GM18517 (cell line): ENCODE results near the gene KLHL29.

Experiments
- ATAC-seq: cut with Tn5 transposase; IDR thresholded peaks from one replicate; pipeline ENCODE4 v1.9.1; 2021; ENCODE audit warnings: mild to moderate bottlenecking, moderate library complexity; ENCODE audit not compliant: unreplicated experiment

KLHL29 gene

DNA sequence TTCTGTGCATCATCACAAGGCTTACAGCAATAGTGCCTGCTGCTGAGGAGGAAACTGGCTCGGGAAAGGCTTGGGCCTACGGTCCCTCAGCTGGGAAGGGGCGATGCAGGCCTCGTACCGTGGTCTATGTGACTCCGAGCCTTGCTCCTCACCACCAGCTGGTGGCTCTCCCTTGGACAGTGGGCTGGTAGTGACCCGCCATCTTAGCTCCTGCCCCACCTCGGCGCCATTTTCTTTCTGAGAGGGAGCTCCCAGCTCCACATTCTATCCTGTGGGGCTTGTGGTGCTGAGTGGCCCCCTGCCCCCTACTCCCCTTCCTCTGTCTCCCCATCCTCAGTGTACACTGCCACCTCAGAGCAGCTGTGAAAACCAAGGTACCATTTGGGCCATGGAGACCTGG, 255.7 kb downstream of the KLHL29 start:
- ATAC-seq, result no peak

DNA sequence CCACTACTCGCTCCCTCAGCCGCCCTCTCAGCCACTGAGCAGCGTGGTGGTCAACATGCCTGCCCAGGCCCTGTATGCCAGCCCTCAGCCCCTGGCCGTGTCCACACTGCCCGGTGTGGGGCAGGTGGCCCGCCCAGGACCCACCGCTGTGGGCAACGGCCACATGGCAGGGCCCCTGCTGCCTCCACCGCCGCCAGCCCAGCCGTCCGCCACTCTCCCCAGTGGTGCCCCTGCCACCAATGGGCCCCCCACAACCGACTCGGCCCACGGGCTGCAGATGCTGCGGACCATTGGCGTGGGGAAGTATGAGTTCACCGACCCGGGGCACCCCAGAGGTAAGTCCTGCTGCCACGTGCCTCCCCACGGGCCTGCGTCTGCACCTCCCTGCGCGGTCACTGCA, 257.5 kb downstream of the KLHL29 start:
- ATAC-seq, result no peak

DNA sequence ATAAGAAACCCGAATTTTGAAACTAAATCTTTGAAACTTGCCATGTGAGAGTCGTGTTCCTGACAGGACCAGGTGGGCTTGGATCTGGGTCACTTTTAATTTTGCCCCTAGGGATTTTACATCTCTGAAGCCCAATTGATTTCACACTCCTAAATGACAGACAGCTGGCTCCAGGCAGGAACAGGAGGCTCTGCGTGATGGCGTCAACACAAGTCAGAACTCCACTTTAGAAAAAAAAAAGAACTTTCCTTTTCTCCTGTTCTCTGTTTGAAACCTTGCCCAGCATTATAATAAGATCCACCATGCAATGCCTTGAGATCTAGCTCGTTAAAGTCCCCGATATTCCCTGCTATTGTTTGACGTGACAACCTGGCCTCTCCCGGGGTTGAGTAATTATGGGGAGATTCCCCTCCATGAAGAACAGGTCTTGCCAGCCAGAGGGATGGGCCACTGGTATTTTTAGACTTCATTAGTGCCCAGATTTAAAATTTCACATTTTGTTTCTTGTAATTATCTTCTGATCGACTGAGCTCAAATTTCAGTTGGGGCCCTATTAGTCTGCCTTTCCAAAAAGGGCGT, 260.3 kb downstream of the KLHL29 start:
- no peak for ATAC-seq

DNA sequence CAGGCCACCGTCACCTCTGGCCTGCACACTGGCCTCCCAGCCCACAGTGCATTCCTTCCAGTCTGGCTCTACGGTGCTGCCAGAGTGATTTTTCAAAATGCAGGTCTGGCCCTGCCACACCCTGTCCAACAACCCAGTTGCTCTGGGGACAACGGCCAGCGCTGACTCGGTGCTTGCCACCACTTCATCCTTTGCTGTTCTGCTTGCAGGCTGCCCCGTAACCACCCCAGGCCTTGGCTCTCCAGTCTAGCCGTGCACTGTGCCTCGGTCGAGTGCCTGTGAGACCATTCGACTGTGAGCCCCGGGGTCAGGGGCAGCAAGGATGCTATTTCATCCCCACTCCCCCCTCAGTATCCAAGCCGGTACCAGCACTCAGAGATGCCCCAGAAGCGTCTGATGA, 262.6 kb downstream of the KLHL29 start:
- ATAC-seq, result no peak

DNA sequence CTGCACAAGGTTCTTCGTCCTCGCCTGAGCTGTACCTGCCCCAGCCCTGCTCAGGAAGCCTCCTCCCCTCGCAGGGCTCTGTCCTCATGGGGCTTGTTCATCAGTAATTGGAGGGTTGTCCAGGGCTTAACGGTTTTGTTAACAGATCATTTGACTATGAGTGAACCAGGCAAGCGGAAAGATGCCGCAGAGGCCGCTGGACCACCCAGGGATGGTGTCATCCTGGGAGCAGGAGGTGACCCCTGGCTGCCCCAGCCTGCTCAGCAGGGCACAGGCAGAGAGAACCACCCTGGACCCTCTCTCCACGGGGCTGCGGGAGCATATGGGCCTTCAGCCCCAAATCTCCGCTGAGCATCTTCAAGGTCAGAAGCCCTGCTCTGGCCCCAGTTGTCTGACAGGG, 264.3 kb downstream of the KLHL29 start:
- ATAC-seq, result no peak

DNA sequence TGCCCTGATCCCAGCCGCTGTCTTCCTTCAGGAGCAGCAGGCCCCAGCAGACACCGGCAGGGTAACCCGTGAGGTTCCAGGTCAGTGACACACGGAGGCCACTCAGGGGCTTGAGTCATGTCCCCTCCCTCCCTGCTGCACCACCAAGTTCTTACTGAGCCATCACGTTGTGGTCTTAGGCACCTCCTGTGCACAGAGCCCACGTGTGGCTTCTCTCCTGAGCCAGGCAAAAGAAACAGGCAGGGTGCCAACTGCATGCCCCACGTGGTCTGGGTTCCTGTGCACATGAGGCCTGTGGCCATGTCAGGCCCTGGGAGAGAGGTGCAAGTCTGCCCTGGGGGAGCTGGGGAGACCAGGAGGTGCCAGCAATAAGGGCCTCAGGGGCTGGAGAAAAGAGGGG, 264.8 kb downstream of the KLHL29 start:
- no peak for ATAC-seq

DNA sequence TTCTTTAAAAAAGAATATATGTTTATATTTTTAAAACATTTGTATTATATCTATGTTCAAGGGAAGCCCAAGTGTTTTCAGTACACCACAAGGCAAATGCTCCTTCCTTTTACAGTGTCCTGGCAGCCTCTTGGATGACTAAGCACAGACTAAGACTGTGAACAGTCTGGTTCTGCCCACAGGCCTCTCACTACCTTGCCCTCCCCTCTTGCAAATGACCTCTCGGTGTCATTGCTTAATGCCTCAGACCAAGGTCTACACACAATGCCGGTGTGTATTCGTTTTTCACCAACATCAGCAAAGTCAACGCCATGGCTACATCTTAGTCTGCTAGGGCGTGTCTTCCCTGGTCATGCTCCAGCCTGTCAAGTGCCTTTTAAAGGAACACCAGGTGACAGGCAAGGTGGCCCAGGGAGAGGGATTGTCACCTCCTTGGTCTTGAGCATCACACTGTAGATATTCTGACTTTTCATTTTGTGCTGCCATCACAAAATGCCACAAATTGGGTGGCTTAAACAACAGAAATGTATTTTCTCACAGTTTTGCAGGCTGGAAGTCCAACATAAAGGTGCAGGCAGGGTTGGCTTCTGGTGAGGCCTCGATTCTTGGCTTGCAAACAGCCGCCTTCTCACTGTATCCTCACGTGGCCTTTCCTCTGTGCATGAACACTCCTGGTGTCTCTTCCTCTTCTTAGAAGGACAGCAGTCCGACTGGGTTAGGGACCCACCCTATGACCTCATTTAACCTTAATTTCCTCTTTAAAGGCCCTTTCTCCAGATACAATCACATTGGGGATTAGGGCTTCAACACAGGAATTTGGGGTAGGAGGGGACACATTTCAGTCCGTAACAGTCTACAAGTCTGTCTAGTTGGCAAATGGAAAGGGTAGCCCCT, 266.5 kb downstream of the KLHL29 start:
- no peak for ATAC-seq

DNA sequence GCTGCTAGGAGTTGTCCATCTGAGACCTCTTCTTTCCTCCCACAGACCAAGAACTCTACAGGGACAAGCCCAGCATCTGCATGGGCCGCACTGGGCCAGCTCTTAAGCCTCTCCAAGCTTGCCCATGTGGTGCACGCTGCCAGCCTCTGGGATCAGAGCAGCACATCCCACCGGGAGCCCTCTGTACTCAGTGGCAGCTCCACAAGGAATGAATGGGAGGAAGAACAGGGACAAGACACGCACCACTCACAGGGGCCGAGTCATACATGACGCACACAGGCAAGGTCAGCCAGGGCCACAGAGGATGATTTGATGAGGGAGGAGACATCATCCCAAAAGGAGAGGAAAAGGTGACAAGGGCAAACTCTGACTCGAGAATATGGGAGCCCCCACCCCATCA, 268.3 kb downstream of the KLHL29 start:
- no peak for ATAC-seq

DNA sequence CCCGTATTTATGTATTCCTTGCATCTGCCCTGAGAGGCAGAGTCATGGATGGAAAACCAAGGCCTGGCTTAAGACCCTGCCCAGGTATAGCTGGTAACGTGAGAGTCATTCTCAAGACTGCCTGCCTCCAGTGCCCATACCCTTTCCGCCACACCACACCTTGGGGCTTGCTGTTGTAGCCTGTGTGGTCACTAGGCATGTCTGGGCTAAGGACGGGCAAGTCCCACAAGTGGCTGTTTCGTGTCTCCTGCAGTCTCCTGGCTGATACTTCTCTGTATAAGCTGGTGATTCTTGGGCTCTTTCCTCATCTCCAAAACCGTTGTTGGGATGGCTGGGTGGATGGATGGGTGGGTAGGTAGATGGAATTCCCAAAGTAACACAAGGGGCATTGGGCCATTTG, 269.8 kb downstream of the KLHL29 start:
- ATAC-seq, result no peak

DNA sequence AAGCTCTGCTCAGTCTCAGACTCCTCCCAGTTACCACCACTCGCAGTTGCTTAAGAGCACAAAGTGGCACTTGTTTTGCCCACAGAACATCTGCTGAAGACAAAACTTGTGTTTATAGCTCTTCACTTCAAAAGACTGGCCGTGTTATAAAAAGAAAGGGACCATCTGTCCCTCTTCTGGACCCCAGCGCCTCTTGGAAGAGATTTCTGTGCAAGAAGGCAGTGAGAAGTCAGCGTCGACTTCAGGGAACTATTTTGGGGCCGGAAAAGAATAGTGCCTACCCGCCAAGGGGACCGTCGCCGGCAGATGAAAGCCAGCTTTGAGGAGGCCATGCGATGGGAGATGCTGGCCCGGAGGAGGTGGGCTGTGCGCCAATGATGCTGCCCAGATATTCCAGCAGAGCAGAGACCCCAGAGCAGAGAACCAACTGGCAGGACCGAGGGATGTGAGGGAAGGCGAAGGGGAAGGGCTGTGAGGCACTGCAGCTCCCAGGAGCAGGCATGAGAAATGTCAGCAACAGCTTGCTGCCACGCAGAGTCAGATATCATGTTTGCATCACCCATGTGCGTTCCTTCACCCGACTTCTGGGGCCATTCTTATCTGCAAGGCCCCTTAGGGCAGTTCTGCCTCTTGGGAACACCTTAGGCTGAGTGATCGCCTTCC, 271.1 kb downstream of the KLHL29 start:
- ATAC-seq, result no peak

DNA sequence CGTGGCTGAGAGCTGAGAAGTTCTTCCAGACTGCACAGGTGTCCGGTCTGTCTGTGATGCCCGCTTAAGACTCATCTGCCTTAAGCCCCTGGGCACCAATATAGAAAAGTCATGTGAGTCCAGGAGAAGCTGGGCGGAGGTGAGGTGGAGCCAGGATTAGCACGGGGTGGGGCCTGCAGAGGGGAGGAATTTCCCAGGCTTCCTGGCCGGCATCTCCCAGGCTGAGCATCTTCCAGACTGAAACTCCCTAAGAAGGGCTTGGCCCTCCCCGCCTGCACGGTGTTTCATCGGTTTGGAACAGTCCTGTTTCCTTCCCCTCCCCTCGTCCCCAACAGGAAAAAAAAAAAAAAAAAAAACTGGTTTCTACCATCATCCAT, 271.6 kb downstream of the KLHL29 start:
- no peak for ATAC-seq

DNA sequence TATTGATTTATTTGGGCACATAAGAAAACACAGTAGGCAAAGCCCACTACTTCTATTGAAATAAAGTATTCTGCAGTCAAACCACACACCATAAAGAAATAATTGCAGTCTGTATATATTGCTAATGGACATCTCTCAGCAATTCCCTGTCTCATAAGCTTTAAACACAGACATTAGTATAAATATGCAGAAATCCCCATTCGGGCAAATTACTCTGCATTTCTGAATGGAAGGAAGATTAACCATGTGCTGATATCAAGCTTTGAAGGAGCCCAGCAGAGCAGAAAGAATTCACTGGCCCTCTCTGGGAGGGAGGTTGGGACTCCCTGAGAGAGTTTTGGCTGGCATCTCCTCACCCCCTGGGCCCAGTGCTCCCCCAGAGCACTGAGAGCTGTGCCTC, 272.4 kb downstream of the KLHL29 start:
- ATAC-seq, result no peak

DNA sequence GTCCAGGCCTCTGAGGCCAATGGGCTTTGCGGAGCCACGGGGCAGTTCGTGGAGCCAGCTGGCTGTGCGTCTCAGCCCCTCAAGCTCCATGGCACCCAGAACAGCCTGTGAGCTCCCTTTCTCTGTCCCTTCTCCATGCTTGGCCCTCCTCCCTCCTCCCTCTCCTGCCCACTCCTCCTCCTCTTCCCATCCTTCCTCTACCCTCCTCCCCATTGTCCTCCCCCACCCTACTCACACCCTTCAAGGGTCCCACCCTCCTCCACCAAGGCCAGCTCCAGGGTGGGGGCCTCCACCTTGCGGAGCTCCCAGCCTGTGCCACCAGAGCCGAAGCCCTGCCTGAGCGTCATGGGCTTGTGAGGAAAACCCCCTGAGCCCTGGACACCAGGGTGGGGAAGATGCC, 273.0 kb downstream of the KLHL29 start:
- no peak for ATAC-seq

DNA sequence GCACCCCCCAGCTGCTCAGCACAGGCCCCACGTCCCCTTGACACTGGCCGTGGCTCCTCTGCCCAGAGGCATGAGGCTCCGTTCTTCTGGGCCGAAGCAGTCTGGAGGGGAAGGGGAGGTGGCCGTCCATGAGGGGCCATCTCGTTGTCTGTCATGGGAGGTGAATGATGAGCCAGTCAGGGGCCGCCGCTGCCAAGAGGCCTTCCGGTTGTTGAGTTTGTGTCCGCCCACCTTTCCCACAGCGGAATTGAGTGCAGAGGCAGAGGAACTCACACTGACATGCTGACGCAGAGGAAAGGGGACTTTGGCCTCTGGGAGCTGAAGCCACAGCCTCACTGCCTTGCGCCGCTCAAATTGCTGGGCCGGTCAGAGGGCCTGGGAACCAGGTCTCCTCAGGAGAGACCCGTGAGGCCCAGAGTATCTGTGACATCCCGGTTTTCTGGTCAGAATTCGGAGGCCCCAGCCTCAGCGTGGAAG, 273.5 kb downstream of the KLHL29 start:
- no peak for ATAC-seq

DNA sequence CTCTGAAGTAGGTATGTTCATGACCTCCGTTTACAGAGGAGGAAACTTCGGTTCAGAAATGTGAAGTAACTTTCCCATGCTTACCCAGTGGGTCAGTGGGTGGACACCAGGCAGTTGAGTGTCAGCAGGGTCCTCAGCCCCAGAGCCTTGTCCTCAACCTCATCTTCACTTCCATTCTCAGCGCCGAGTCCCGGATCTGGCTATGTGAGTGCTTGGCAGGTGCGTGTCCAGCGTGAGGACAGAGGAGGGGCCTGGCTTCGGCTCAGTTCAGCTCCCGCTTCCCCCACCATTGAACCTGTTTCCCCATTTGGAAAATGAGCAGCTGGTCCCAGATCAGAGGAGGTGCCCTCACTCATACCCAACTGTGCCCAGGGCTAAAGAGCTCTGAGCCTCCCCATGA, 274.3 kb downstream of the KLHL29 start:
- ATAC-seq, result no peak

DNA sequence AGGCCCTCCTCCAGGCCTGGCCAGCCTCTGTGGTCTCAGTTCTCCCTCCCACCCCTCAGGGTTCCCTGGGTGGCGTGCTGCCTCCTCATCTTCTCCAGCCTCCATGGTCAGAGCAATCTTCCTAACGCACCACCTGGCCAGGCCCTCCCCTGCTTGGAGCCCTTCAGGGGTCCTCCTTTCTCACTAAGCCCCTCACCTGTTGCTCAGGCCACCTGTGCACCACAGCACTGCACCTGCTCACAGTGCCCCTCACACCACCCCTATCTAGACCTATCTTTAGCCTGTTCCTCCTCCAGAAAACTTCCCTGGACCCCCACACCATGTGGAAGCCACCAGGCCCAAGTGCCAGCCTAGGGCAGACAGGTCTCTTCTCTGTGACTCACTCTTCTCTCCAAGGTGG, 274.8 kb downstream of the KLHL29 start:
- ATAC-seq, result no peak

DNA sequence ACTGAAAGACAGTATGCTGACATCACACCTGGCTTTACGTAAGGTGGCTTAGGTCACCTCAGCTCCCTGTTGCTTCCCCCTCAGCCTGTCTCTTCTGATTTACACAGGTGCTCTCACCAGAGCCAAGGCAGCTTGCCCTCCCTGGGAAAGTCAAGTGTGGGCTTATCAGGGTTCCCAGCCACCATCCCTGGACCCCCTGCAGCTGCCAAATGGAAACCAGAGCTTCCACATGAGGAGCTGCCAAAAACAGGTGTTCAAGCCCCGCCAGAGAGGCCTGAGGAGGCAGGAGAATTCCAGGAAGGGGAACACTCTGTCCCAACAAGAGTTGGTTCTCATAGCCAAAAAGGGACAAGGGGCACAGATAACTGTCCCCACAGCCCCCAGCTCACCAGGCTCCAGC, 275.3 kb downstream of the KLHL29 start:
- no peak for ATAC-seq

DNA sequence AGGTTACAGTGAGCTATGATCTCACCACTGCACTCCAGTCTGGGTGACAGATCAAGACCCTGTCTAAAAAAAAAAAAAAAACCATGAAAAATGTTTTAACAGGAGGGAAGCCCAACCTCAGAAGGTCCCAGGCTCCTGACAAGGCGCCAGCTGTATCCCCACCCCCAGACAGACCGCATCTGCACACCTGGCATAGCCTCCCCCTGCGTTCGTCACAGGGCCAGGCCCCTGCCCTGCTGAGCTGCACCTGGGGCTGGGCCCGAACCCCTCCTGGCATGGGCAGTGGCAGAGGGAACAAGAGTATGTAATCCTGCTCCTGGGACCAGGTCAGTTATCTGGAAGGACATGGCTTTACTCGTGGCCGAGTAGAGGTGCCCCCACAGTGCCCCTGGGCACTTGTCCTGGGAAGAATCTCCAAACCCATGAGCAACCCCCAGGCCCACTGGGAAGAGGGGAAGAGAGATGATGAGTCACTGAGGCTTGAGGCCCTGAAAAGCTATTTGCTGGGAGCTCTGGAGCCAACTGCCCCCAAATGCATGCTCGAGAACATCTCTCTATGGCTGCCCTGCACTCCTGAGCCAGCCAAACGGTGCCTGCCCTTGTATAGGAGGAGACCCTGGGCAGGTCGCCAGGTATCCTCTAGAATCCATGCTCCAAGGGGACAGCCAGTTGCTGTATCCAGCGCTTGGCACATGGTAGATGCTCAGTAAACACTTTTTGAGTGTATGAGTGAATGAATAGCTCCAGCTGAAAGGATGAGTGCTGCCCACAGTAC, 276.5 kb downstream of the KLHL29 start:
- no peak for ATAC-seq

DNA sequence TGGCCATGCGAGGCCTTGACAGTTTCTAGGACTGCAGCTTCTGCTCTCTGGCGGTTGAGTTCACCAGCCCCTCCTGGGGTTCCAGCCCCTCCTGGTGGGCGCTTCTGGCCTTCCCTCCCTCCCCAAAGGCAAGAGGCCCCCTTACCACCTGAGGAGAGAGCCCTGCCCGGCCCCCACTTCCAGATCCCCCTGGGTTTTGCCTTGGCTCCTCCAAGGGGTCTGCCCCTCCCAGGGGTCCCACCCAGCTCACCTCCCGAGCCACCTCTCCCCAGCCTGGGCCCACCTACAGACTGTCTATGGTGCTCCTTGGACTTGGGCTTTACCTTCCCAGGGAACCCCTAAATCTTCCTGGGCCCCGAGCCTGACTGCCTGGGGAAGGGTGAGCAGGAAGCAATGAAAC, 277.5 kb downstream of the KLHL29 start:
- no peak for ATAC-seq

DNA sequence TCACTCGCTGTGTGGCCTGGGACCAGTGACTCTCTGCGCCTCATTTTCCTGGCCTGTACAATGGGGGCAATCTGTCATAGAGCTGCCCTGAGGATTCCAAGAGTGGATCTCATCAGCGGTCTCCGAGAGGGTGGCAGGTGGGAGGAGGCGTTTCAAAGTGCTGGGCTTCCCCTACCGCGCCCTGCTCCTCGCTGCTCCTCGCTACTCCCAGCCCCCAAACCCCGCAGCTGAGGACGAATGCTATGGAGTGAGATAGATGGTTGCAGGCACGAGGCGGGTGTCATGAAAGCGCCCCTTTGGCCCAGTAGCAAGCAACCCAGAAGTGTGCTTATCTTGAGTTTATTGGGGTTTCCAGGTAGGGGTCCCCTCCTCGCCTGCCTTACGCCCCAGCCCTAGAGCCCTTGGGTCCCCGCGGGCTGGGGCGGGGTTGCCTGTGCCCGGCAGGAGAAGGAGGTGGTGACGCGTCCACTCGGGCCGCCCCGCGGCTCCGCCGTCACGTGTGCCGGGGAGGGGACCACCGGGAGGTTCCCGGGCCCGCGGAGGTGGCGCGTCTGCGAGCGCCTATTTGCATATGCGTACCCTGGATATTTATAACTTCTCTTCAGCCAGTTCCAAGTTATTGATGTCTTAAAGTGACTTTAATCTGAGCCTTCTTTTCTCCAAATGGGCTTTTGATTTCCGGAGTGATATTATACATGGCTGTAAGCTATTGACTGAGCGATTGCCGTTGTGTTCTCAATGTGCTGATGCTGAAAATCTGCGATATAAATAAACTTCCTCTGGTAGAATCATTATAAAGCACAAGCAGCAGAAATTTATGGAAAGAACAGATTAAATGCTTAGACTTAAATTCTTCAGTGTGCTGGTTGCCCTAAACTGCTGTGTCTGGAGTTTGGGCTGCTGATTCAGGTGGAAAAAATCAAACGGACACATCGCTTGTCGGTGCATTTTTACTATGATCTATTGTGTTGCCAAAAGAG, 278.3 kb downstream of the KLHL29 start:
- no peak for ATAC-seq
